M059J (cell line): Measurements from ENCODE around the gene IGHMBP2. TPM values are rescaled to one million over a fixed set of nuclear protein-coding genes. Genes with fewer than 3 reads are reported as not detected.

ENCODE experiments used
- DNase-seq: peaks from one replicate; pipeline ENCODE4 v3.0.0-alpha.2; 2012; ENCODE audit warnings: low read depth
- total RNA-seq: library from RNA; depleted of rRNA; stranded (reverse); fragments of >200 nt; shearing (Covaris generic); gene quantifications from 2 replicates; pipeline ENCODE4 v1.2.3, GENCODE V29; 2014

Gene IGHMBP2
- total RNA-seq, 1 experiment from 2014 or later: 9.4 TPM

- DNase-seq: no peak
Observed at GRCh38 chr11:68927280-68928135, 23.8 kb downstream of the IGHMBP2 start.

DNA sequence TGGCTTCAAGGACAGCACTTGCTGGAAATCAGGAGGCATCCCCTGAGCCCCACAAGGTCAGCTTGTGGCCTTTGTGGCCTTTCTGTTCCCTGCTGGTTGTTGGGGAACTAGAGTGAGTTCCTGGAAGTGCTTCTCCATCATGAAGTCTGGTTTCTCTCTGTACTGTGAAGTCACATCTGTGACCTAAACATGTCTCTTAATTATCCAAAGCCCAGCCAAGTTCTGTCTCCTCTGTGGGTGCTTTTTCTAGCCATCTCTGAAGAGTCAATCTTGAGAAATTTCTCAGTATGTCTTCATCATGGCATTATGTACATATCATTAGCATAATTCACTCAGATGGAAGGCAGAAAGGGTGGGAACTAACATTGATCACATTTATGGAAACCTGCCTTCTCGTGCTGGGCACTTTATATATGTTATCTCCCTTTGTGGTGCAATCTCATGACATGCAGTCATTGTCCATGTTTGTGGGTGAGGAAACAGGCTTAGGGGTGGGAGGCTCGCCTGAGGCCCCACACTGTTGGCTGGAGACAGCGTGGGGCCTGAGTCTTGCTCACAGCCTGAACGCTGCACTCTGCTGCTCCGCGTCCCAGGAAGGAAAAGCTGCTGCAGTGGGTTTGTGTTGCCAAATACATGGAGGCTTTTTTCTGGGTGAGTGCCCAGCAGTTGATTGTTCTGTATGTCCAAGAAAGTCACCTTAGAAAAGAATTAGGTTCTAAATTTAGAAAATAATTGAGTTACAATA, 24.6 kb downstream of the IGHMBP2 start:
- no peak for DNase-seq

DNA sequence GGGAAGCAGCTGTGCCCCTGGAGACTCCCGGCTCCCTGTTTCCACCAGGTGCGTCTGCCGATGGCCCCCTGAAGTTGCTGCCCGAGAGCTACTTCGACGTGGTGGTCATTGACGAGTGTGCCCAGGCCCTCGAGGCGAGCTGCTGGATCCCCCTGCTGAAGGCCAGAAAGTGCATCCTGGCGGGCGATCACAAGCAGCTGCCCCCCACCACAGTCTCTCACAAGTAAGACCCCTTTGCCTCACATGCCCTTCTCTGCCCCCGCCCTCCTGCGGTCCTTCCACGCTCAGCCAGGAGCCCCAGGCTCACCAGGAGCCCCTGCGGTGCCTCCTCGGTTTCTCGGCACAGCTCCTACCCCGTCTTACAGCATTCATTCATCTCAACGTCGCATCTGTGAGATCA, 25.4 kb downstream of the IGHMBP2 start:
- no peak for DNase-seq

- DNase-seq: no peak
Observed at GRCh38 chr11:68929706-68930570, 26.2 kb downstream of the IGHMBP2 start.

DNA sequence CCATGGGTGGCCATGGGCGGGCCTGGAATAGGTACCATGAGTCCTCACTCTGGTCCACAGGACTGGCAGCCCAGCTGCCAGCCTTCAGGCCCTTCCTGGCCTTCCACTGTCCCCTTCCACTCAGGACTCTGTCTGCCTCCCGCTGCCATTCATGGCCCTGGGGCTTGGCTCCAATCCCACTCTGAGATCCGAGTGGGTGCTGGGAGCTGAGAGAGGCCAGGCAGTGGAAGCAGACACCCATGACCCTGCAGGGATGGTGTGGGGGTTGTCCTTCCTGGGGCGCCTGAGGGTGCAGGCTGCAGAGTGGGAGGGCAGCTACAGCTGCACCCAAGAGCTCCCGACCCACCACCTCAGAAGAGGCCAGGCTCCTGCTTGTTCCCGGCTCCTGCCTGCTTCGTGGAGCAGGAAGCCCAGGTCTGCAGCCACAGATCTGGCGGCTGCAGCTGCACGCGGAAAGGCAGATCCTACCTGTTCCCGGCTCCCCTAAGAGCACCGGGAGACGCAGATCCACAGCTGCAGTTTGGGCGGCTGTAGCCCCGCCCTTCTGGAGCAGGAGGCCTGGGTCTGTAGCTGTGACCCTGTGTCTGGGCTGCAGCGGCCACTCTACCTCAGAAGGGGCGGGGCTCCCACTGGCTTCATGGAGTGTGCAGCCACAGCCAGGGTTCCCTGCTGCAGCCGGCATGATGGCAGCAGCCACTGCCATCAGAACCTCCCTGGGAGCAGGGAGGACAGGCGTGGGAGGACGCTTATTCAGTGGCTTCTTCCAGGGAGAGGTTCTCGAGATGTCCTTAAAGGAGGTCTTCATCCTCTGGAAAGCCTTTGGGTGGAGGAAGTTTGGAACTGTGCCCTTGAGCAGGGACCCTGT, 27.5 kb downstream of the IGHMBP2 start:
- no peak for DNase-seq

- DNase-seq: no peak
Observed at GRCh38 chr11:68931911-68932310, 28.2 kb downstream of the IGHMBP2 start.

DNA sequence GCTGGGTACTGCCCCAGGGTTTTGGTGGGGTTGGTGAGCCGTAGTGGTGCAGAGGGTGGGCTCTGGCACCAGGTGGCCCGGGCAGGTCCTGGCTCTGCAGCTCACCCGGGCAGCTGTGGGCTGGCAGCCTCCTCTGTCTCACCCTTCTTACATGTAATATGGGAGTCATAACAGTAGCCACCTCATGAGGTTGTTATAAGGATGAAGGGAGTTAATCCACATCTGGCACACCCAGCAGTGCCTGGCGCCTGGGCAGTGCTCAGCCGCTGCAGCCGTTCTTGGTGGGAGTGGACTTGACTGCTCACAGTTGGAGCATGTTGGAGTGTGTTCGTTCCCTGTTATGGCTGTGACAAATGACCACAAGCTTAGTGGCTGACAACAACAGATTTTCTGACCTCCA, 28.7 kb downstream of the IGHMBP2 start:
- no peak for DNase-seq

- DNase-seq: no peak
Observed at GRCh38 chr11:68932933-68933577, 29.4 kb downstream of the IGHMBP2 start.

GRCh38 chr11:68933605-68934320, 30.1 kb downstream of the IGHMBP2 start:
- DNase-seq: no peak

GRCh38 chr11:68934321-68934645, 30.6 kb downstream of the IGHMBP2 start:
- no peak for DNase-seq

DNA sequence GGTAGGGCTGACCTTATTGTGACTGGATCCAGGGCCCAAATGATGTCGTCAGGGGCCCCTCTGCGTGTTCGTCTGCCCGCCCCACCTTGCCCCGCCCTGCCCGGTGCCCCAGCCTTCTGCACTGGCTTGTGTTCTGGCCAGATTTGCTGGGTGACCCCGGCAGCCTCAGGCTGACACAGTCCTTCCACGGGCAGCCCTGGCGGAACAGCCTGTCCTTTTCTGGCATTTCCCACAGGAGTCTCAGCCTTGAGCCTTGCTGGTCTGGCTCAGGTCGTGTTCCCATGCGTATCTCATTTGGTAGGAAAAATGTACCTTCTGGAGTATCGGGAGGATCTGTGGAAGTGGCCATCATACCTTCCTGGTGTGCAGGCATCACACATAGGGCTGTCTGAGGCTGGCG, 31.0 kb downstream of the IGHMBP2 start:
- DNase-seq: no peak

- no peak for DNase-seq
Observed at GRCh38 chr11:68935066-68935465, 31.4 kb downstream of the IGHMBP2 start.

GRCh38 chr11:68935516-68936357, 32.0 kb downstream of the IGHMBP2 start:
- no peak for DNase-seq

DNA sequence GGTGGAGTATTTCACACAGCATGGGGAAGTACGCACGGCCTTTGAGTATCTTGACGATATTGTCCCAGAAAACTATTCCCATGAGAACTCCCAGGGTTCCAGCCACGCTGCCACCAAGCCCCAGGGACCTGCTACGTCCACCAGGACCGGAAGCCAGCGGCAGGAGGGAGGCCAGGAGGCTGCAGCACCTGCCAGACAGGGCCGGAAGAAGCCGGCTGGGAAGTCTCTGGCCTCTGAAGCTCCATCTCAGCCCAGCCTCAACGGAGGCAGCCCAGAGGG, 32.6 kb downstream of the IGHMBP2 start:
- no peak for DNase-seq

GRCh38 chr11:68936676-68937620, 33.3 kb downstream of the IGHMBP2 start:
- DNase-seq: no peak

DNA sequence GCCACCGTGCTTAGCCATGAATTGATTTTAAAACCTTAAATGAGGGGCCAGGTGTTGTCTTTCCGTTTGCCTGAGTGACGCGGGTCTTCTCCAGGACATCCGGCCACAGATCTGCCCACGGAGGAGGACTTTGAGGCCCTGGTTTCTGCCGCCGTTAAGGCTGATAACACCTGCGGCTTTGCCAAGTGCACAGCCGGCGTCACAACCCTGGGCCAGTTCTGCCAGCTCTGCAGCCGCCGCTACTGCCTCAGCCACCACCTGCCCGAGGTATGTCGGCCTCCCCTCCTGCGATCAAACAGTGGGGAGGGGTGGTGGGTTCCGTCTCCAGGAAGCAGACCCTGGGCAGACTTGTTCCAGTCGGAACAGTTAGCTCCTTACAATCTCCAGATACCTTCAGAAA, 34.4 kb downstream of the IGHMBP2 start:
- no peak for DNase-seq

GRCh38 chr11:68938816-68939582, 35.3 kb downstream of the IGHMBP2 start:
- no peak for DNase-seq
